Osteoblast (primary cell): ENCODE results near the gene LOXHD1. TPM values are rescaled to one million over a fixed set of nuclear protein-coding genes. Genes with fewer than 3 reads are reported as not detected.

Source experiments
- DNase-seq: peaks from one replicate; pipeline ENCODE4 v3.0.0; 2011; ENCODE audit warnings: low spot score, mixed read lengths; ENCODE audit not compliant: insufficient read length; ENCODE audit errors: missing footprints
- H2AFZ ChIP-seq: 2 replicates; pipeline ENCODE4 v1.6.0; 2011; ENCODE audit warnings: mild to moderate bottlenecking, low read length
- H3K27ac ChIP-seq: 2 replicates; pipeline ENCODE4 v1.5.1; 2011; ENCODE audit warnings: mild to moderate bottlenecking, low read depth, low read length, moderate library complexity
- H3K27me3 ChIP-seq: 2 replicates; pipeline ENCODE4 v1.6.0; 2012; ENCODE audit warnings: mild to moderate bottlenecking, control low read depth, inconsistent platforms, low read length, moderate library complexity; ENCODE audit not compliant: insufficient read depth
- H3K36me3 ChIP-seq: 2 replicates; pipeline ENCODE4 v1.5.1; 2011; ENCODE audit warnings: mild to moderate bottlenecking, low read length, control low read depth, moderate library complexity; ENCODE audit not compliant: insufficient read depth
- H3K4me1 ChIP-seq: 2 replicates; pipeline ENCODE4 v1.5.1; 2011; ENCODE audit warnings: mild to moderate bottlenecking, low read length, control low read depth, moderate library complexity; ENCODE audit not compliant: insufficient read depth
- H3K4me2 ChIP-seq: 2 replicates; pipeline ENCODE4 v1.6.0; 2011; ENCODE audit warnings: mild to moderate bottlenecking, low read length; ENCODE audit not compliant: insufficient read depth
- H3K4me3 ChIP-seq: fragments of 200-600 bp; sonication (generic); 3 replicates; pipeline ENCODE4 v1.5.1; 2012; ENCODE audit warnings: mild to moderate bottlenecking, low read length, inconsistent platforms; ENCODE audit not compliant: insufficient read depth
- H3K79me2 ChIP-seq: 2 replicates; pipeline ENCODE4 v1.6.0; 2012; ENCODE audit warnings: mild to moderate bottlenecking, low read length, control low read depth, inconsistent platforms; ENCODE audit not compliant: insufficient read depth
- H3K9me3 ChIP-seq: 2 replicates; pipeline ENCODE4 v1.5.1; 2011; ENCODE audit warnings: low read depth, low read length, control low read depth
- H4K20me1 ChIP-seq: 2 replicates; pipeline ENCODE4 v1.6.0; 2012; ENCODE audit warnings: mild to moderate bottlenecking, low read length, control low read depth; ENCODE audit not compliant: insufficient read depth
- CTCF ChIP-seq: IDR thresholded peaks from 2 replicates; pipeline ENCODE4 v1.5.1; 2011; ENCODE audit warnings: mild to moderate bottlenecking, low read depth, low read length, moderate library complexity; ENCODE audit errors: extremely low read depth
- total RNA-seq: library from RNA; depleted of rRNA; stranded (reverse); fragments of >200 nt; gene quantifications from 2 replicates; pipeline ENCODE4 v1.2.3, GENCODE V29; 2012

The LOXHD1 gene
- total RNA-seq, 1 donor: not detected

- DNase-seq: no peak
- Histone ChIP-seq H3K36me3 (no peaks in the 10 kb centered on the region), H3K79me2 (no peaks in the 10 kb centered on the region), H3K27ac (no peak overlapping the region), H3K9me3 (no peaks in the 10 kb centered on the region), H3K4me3 (no peak overlapping the region), H3K27me3 (peaks cover 6% of the 10 kb centered on the region), H3K4me2 (no peak overlapping the region), H3K4me1 (no peaks in the 10 kb centered on the region), H4K20me1 (no peaks in the 10 kb centered on the region), H2AFZ (no peak overlapping the region)
- TF ChIP-seq CTCF: no peak
Observed at GRCh38 chr18:46659484-46659883, 2.5 kb upstream of the LOXHD1 start.

GRCh38 chr18:46656326-46657114, 500 bp downstream of the LOXHD1 start:
- H4K20me1 ChIP-seq: no peaks in the 10 kb centered on the region
- no peak for DNase-seq
- H3K27me3 ChIP-seq: no peaks in the 10 kb centered on the region
- no peak for TF ChIP-seq CTCF
- H3K9me3 ChIP-seq: no peaks in the 10 kb centered on the region
- no peaks in the 10 kb centered on the region for H3K79me2 ChIP-seq
- no peaks in the 10 kb centered on the region for H3K4me1 ChIP-seq
- no peak overlapping the region for H3K27ac ChIP-seq
- no peak overlapping the region for H3K4me2 ChIP-seq
- no peak overlapping the region for H2AFZ ChIP-seq
- H3K36me3 ChIP-seq: no peaks in the 10 kb centered on the region
- no peak overlapping the region for H3K4me3 ChIP-seq

- H3K36me3 ChIP-seq: no peaks in the 10 kb centered on the region
- H3K4me3 ChIP-seq: no peak overlapping the region
- H3K4me1 ChIP-seq: no peaks in the 10 kb centered on the region
- H2AFZ ChIP-seq: no peak overlapping the region
- no peak for DNase-seq
- H3K27ac ChIP-seq: no peak overlapping the region
- H3K9me3 ChIP-seq: no peaks in the 10 kb centered on the region
- no peak overlapping the region for H3K4me2 ChIP-seq
- peaks cover 4% of the 10 kb centered on the region for H3K27me3 ChIP-seq
- no peak for TF ChIP-seq CTCF
- no peaks in the 10 kb centered on the region for H4K20me1 ChIP-seq
- H3K79me2 ChIP-seq: no peaks in the 10 kb centered on the region
Observed at GRCh38 chr18:46652372-46652771, 4.6 kb downstream of the LOXHD1 start.

- H3K4me1 ChIP-seq: no peaks in the 10 kb centered on the region
- no peaks in the 10 kb centered on the region for H3K79me2 ChIP-seq
- no peak for TF ChIP-seq CTCF
- H3K27me3 ChIP-seq: peaks cover 4% of the 10 kb centered on the region
- no peaks in the 10 kb centered on the region for H4K20me1 ChIP-seq
- H3K9me3 ChIP-seq: no peaks in the 10 kb centered on the region
- DNase-seq: no peak
- no peak overlapping the region for H3K27ac ChIP-seq
- H3K4me3 ChIP-seq: no peak overlapping the region
- no peaks in the 10 kb centered on the region for H3K36me3 ChIP-seq
- H3K4me2 ChIP-seq: no peak overlapping the region
- H2AFZ ChIP-seq: no peak overlapping the region
Observed at GRCh38 chr18:46650681-46651080, 6.3 kb downstream of the LOXHD1 start.
